Activated CD8-positive, alpha-beta T cell treated with anti-CD3 and anti-CD28 coated beads, Interleukin-2, amount 10 ng/mL, durations not matched to agents 7 days and 5 days (primary cell): ENCODE data around the gene ZYG11B. TPM values are rescaled to one million over a fixed set of nuclear protein-coding genes. Genes with fewer than 3 reads are reported as not detected.
"Not testable (repeated sequence)": the region's sequence is repeated elsewhere in the genome, so short reads cannot be mapped to it uniquely, and the experiment has no call there.

ENCODE experiments used
- ATAC-seq: fragments of 150-1000 bp; cut with Tn5 transposase; one replicate; pipeline ENCODE4 v1.10.0; 2021; ENCODE audit warnings: moderate library complexity
- CTCF ChIA-PET: fragments of 350-600 bp; sonication (Branson Sonifier 250); formaldehyde crosslinking; loops from one replicate; lab custom pipeline; 2021; ENCODE audit warnings: antibody characterized with exemption; lab: Charles Lee
- POLR2A ChIA-PET: fragments of 350-600 bp; sonication (Branson Sonifier 250); formaldehyde crosslinking; loops from one replicate; lab custom pipeline; 2021; ENCODE audit warnings: antibody characterized with exemption; lab: Charles Lee
- DNase-seq: peaks from one replicate; pipeline ENCODE4 v3.0.0-alpha.2; 2020
- H3K27ac Mint-ChIP-seq: one replicate; pipeline ENCODE4 v1.8.0; 2021; ENCODE audit warnings: mild to moderate bottlenecking, mixed read lengths
- H3K27me3 Mint-ChIP-seq: one replicate; pipeline ENCODE4 v1.8.0; 2021; ENCODE audit warnings: low read depth, mixed read lengths
- H3K36me3 Mint-ChIP-seq: one replicate; pipeline ENCODE4 v1.8.0; 2021; ENCODE audit warnings: low read depth, mixed read lengths
- H3K4me1 Mint-ChIP-seq: one replicate; pipeline ENCODE4 v1.8.0; 2021; ENCODE audit warnings: low read depth, mixed read lengths
- H3K4me3 Mint-ChIP-seq: one replicate; pipeline ENCODE4 v1.8.0; 2021; ENCODE audit warnings: mild to moderate bottlenecking, mixed read lengths
- H3K9me3 Mint-ChIP-seq: one replicate; pipeline ENCODE4 v1.8.0; 2022; ENCODE audit warnings: mixed read lengths; ENCODE audit not compliant: insufficient read depth
- total RNA-seq, 2 experiments: library from RNA; stranded (reverse); gene quantifications; one replicate each; pipeline ENCODE4 v1.2.3, GENCODE V29; 2021

Gene ZYG11B
- total RNA-seq, 2 experiments from 2014 or later, result 6.8 to 7.5 TPM

GRCh38 chr1:52769346-52770033 lies 43.2 kb downstream of the ZYG11B start:
- Mint-ChIP-seq H3K36me3 (no peaks in the 10 kb centered on the region), H3K4me3 (no peak overlapping the region), H3K27me3 (no peaks in the 10 kb centered on the region), H3K27ac (no peak overlapping the region), H3K4me1 (peaks cover 8% of the 10 kb centered on the region), H3K9me3 (no peaks in the 10 kb centered on the region)
- no peak for DNase-seq
- ChIA-PET POLR2A (no interaction called here), CTCF (no interaction called here)
- no peak for ATAC-seq

GRCh38 chr1:52771384-52771783 lies 45.1 kb downstream of the ZYG11B start:
- DNase-seq (no peak), ATAC-seq (no peak)
- Mint-ChIP-seq H3K9me3 (no peaks in the 10 kb centered on the region), H3K27ac (no peak overlapping the region), H3K4me3 (no peak overlapping the region), H3K27me3 (no peaks in the 10 kb centered on the region), H3K4me1 (peaks cover 8% of the 10 kb centered on the region), H3K36me3 (no peaks in the 10 kb centered on the region)
- CTCF ChIA-PET, result no interaction called here
- POLR2A ChIA-PET, result no interaction called here

- no peak overlapping the region for H3K4me3 Mint-ChIP-seq
- ChIA-PET CTCF (no interaction called here), POLR2A (no interaction called here)
- H3K36me3 Mint-ChIP-seq, result peaks cover 6% of the 10 kb centered on the region
- no peak overlapping the region for H3K27ac Mint-ChIP-seq
- H3K4me1 Mint-ChIP-seq, result no peaks in the 10 kb centered on the region
- no peaks in the 10 kb centered on the region for H3K27me3 Mint-ChIP-seq
- H3K9me3 Mint-ChIP-seq, result no peaks in the 10 kb centered on the region
- ATAC-seq, result no peak
- no peak for DNase-seq
Measured at GRCh38 chr1:52786148-52786547, 59.9 kb downstream of the ZYG11B start.

GRCh38 chr1:52790429-52790828 lies 64.2 kb downstream of the ZYG11B start:
- POLR2A ChIA-PET, CTCF ChIA-PET, H3K4me1 Mint-ChIP-seq, H3K27me3 Mint-ChIP-seq, ATAC-seq, H3K9me3 Mint-ChIP-seq, DNase-seq, H3K4me3 Mint-ChIP-seq, H3K27ac Mint-ChIP-seq, H3K36me3 Mint-ChIP-seq: not testable (repeated sequence)

GRCh38 chr1:52792036-52792435 lies 65.8 kb downstream of the ZYG11B start:
- no peak for DNase-seq
- H3K36me3 Mint-ChIP-seq, result no peaks in the 10 kb centered on the region
- no peak overlapping the region for H3K27ac Mint-ChIP-seq
- ChIA-PET CTCF (no interaction called here), POLR2A (no interaction called here)
- no peak for ATAC-seq
- H3K4me1 Mint-ChIP-seq, result no peaks in the 10 kb centered on the region
- H3K4me3 Mint-ChIP-seq, result no peak overlapping the region
- H3K27me3 Mint-ChIP-seq, result no peaks in the 10 kb centered on the region
- H3K9me3 Mint-ChIP-seq, result no peaks in the 10 kb centered on the region

- H3K4me1 Mint-ChIP-seq, ATAC-seq, H3K27me3 Mint-ChIP-seq, H3K4me3 Mint-ChIP-seq, H3K27ac Mint-ChIP-seq, DNase-seq, POLR2A ChIA-PET, H3K9me3 Mint-ChIP-seq, H3K36me3 Mint-ChIP-seq: not testable (repeated sequence)
- CTCF ChIA-PET, result interaction anchor here (1.0 kb wide), 1 partner anchor 65 kb away, joined by 3 read pairs; no protein-coding TSS in a partner anchor
Measured at GRCh38 chr1:52793717-52794116, 67.5 kb downstream of the ZYG11B start.

GRCh38 chr1:52795464-52795863 lies 69.2 kb downstream of the ZYG11B start:
- DNase-seq, result no peak
- no peaks in the 10 kb centered on the region for H3K27me3 Mint-ChIP-seq
- no peak overlapping the region for H3K27ac Mint-ChIP-seq
- H3K4me3 Mint-ChIP-seq, result no peak overlapping the region
- no peaks in the 10 kb centered on the region for H3K4me1 Mint-ChIP-seq
- H3K9me3 Mint-ChIP-seq, result no peaks in the 10 kb centered on the region
- ChIA-PET POLR2A (no interaction called here), CTCF (no interaction called here)
- no peak for ATAC-seq
- H3K36me3 Mint-ChIP-seq, result no peaks in the 10 kb centered on the region

GRCh38 chr1:52798331-52798730 lies 72.1 kb downstream of the ZYG11B start:
- no peak for ATAC-seq
- ChIA-PET CTCF (no interaction called here), POLR2A (no interaction called here)
- Mint-ChIP-seq H3K27me3 (no peaks in the 10 kb centered on the region), H3K36me3 (no peaks in the 10 kb centered on the region), H3K4me1 (no peaks in the 10 kb centered on the region), H3K9me3 (no peaks in the 10 kb centered on the region), H3K4me3 (no peak overlapping the region), H3K27ac (no peak overlapping the region)
- no peak for DNase-seq

GRCh38 chr1:52801011-52801410 lies 74.8 kb downstream of the ZYG11B start:
- CTCF ChIA-PET, result no interaction called here

GRCh38 chr1:52804083-52804482 lies 77.8 kb downstream of the ZYG11B start:
- ATAC-seq, CTCF ChIA-PET, H3K9me3 Mint-ChIP-seq, H3K36me3 Mint-ChIP-seq, H3K4me3 Mint-ChIP-seq, H3K4me1 Mint-ChIP-seq, DNase-seq, H3K27me3 Mint-ChIP-seq, H3K27ac Mint-ChIP-seq, POLR2A ChIA-PET: not testable (repeated sequence)

More at GRCh38 chr1:52801011-52801410, 74.8 kb downstream of the ZYG11B start:
- POLR2A ChIA-PET, result no interaction called here
- Mint-ChIP-seq H3K9me3 (no peaks in the 10 kb centered on the region), H3K4me1 (no peaks in the 10 kb centered on the region), H3K27me3 (no peaks in the 10 kb centered on the region), H3K27ac (no peak overlapping the region), H3K4me3 (no peak overlapping the region), H3K36me3 (no peaks in the 10 kb centered on the region)
- DNase-seq, result no peak
- ATAC-seq, result no peak

GRCh38 chr1:52814465-52814864 lies 88.2 kb downstream of the ZYG11B start:
- ATAC-seq (no peak), DNase-seq (no peak)
- H3K27me3 Mint-ChIP-seq, result no peaks in the 10 kb centered on the region
- POLR2A ChIA-PET, result no interaction called here
- CTCF ChIA-PET, result no interaction called here
- H3K27ac Mint-ChIP-seq, result no peak overlapping the region
- no peaks in the 10 kb centered on the region for H3K4me1 Mint-ChIP-seq
- no peaks in the 10 kb centered on the region for H3K9me3 Mint-ChIP-seq
- no peak overlapping the region for H3K4me3 Mint-ChIP-seq
- no peaks in the 10 kb centered on the region for H3K36me3 Mint-ChIP-seq

GRCh38 chr1:52820830-52821229 lies 94.6 kb downstream of the ZYG11B start:
- ChIA-PET POLR2A (interaction anchor here (0.8 kb wide), 1 partner anchor 171 kb away, joined by 3 read pairs; no protein-coding TSS in a partner anchor), CTCF (interaction anchor here (0.6 to 1.0 kb wide), 2 partner anchors 101 to 486 kb away, joined by 3 to 4 read pairs; partner anchors contain the start of gene ECHDC2)
- not testable (repeated sequence) for ATAC-seq, H3K27me3 Mint-ChIP-seq, H3K36me3 Mint-ChIP-seq, H3K27ac Mint-ChIP-seq, DNase-seq, H3K4me1 Mint-ChIP-seq, H3K9me3 Mint-ChIP-seq, H3K4me3 Mint-ChIP-seq
